GM19193 (cell line): ENCODE data around the gene P3H2.

Source experiments
- POLR2A ChIP-seq: IDR thresholded peaks from 4 replicates; pipeline ENCODE4 v1.6.1; 2011; ENCODE audit not compliant: insufficient read depth, insufficient read length; ENCODE audit errors: extremely low read depth

The P3H2 gene

DNA sequence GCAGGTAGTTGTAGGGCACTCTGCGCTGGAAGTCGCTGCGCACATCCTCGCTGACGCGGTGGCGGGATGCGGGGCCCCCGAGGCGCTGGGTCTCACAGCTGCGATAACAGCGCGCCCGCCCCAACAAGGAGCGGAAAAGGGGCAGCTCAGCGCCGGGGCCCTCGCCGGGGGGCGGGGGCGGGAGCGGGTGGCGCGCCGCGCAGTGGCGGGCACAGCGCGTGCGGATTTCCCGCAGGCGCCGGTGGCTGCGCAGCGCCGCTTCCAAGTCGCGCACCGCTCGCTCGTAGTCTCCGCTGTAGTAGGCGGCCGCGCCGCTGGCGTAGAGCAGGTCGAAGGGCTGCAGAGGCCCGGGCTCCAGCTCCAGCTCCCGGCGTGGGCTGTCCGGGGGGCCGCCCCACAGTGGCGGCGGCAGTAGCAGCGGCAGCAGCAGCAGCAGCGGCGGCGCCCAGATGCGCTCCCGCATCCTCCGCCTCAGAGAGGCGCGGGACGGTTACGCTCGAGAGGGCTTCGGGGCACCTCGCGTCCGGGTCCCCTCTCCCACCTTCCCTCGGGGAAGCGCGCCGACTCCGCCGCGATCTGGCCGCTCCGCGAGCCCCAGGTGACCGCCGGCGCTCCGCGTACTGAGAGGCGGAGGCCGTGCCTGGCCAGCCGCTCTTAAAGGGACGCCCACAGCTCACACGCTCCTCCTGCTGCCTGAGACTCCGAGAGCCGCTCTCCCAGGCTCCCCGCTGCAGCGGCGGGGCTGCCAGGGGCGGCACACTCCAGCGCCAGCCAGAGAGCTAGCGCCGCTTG lies at the start of gene P3H2:
TSS of gene P3H2 (minus strand) at position 629 of the 792 bp plus-strand sequence. CDS start at position 463, 166 bp downstream.
- no peak for TF ChIP-seq POLR2A

GRCh38 chr3:190169877-190170276 lies 49.2 kb upstream of the P3H2 start:
- TF ChIP-seq POLR2A: no peak

GRCh38 chr3:190169243-190169642 lies 48.5 kb upstream of the P3H2 start:
- no peak for TF ChIP-seq POLR2A

- no peak for TF ChIP-seq POLR2A
These were observed 47.4 kb upstream of the P3H2 start for GRCh38 chr3:190167936-190168680.

DNA sequence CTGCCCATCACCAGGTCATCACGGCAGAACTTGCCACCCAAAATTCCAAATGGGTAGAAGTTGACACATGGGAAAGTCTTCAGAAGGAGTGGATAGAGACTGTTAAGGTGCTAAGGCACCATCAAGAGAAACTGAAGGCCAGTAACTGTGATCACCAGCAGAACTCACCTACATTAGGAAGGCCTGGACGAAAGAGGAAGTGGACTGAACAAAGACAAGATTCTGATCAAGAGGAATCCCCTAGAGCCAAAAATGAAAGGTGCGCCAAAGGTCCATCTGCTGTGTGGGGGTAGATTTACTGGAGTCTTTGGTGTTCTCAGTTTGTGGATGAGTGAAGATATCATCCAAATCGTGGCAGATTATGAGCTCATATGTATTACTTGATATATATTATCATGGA lies 46.3 kb upstream of the P3H2 start:
- no peak for TF ChIP-seq POLR2A

DNA sequence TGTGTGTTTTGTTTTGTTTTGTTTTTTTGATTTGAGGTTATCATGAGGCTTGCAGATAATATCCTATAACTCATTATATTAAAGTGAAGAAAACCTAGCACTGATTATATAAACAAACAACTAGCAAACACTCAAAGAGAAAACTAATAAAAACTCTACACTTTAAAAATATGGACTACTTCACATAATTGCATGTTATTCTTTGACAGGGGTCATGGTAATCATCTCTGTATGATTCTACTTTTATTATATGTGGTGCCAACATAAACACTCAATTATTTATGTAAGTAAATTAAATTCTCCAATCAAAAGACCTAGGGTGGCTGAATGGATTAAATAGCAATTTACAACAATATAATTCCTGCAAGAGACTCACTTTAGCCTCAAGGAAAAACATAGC lies 44.6 kb upstream of the P3H2 start:
- no peak for TF ChIP-seq POLR2A

GRCh38 chr3:190159902-190160435 lies 39.3 kb upstream of the P3H2 start:
- TF ChIP-seq POLR2A: no peak

GRCh38 chr3:190158261-190158660 lies 37.6 kb upstream of the P3H2 start:
- TF ChIP-seq POLR2A: no peak

DNA sequence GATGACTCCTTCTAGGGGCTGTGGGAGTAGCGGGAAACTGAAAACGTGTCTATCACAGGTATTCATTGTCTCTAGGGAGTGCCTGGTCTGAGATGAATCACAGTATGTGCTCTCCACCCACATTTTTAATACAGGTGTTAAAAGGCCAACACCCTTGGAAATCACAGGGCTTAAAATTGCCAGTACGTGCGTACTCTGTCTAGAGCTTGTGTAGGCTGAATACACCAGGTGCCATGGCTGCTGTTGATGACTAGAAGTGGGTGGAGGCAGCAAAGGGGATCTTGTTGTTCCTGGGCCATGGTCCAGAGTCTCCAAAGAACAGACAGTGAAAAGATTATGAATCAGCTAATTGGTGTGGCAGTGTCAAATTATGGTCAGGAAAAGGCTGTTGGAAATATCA lies 35.1 kb upstream of the P3H2 start:
- no peak for TF ChIP-seq POLR2A

- no peak for TF ChIP-seq POLR2A
These were observed 30.0 kb upstream of the P3H2 start for GRCh38 chr3:190150681-190151080.

DNA sequence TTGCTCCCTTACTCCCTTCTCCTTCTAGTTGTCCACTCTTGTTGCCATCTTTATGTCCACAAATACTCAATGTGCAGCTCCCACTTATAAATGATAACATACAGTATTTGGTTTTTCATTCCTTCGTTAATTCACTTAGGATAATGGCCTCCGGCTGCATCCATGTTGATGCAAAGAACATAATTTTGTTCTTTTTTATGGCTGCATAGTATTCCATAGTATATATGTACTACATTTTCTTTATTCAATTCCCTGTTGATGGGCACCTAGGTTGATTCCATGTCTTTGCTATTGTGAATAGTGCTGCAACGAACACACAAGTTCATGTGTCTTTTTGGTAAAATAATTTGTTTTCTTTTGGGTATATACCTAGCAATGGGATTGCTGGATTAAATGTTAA lies 21.3 kb upstream of the P3H2 start:
- TF ChIP-seq POLR2A: no peak

DNA sequence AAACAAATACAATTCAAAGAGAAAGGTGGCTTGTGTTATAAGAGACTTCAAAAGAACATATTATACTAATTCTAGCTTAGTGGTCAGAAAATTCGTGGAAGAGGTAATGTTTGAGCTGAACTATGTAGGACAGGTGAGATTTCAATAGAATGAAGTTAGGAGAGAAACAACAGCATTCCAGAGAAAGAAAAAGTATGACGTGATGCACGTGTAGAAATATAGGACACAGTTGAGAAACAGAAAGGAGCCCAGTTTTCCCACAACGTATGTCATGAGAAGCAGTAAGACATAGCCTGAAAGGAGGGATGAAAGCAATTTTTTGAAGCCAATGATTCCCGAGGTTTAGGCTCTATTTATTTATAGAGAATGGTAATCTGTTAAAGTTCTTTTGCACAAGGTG lies 18.7 kb upstream of the P3H2 start:
- TF ChIP-seq POLR2A: no peak

DNA sequence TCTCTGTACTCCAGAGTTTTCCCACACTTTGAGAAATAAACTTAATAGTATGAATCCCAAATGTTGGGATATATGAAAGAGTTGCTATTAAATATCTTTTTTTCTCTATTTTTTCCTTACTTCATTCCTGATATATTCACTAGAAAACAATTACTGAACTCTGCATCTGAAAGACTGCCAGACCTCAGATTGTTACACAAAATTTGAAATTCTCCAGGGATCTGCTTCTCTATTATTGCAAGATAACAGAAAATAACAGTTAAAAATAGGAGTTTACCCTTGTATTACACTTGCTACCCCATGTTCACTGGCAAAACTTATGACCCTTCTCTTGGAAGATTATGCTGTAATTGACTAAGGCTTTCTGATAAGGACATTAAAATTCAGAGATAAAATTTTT lies 11.7 kb upstream of the P3H2 start:
- TF ChIP-seq POLR2A: no peak

- TF ChIP-seq POLR2A: no peak
These were observed 10.6 kb upstream of the P3H2 start for GRCh38 chr3:190131329-190131728.

GRCh38 chr3:190130696-190131095 lies 10.0 kb upstream of the P3H2 start:
- TF ChIP-seq POLR2A: no peak

DNA sequence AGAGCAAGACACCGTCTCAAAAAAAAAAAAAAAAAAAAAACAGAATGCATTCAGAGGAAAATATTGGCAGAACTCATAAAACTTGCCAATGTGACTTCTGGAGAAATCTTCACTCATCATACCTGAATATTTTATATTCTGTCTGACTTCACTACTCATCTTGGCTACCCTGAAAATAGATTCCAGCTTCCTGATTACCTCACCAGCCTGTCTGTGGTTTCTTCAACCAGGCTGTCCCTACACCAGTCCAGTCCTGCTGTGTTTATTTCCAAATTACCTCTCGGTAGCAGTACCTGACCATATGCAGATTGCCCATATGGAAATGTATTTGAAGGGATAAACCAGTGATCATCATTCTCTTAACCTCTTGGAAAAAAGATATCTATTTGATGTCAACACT lies 9.3 kb upstream of the P3H2 start:
- no peak for TF ChIP-seq POLR2A
